GM12865 (cell line): ENCODE results near the gene TXNIP.

ENCODE experiments used
- DNase-seq: peaks from one replicate; pipeline ENCODE4 v3.0.0; 2010; ENCODE audit warnings: low read depth
- H3K4me3 ChIP-seq: 2 replicates; pipeline ENCODE4 v1.5.1; 2011; ENCODE audit warnings: mild to moderate bottlenecking, low read depth, low read length, control low read depth
- TF ChIP-seq, protein P1 (sequence below): IDR thresholded peaks from 2 replicates; pipeline ENCODE4 v1.5.1; 2011; ENCODE audit warnings: low read length, control low read depth, low read depth, inconsistent platforms; ENCODE audit not compliant: insufficient read depth; ENCODE audit errors: missing control alignments

Gene TXNIP

DNA sequence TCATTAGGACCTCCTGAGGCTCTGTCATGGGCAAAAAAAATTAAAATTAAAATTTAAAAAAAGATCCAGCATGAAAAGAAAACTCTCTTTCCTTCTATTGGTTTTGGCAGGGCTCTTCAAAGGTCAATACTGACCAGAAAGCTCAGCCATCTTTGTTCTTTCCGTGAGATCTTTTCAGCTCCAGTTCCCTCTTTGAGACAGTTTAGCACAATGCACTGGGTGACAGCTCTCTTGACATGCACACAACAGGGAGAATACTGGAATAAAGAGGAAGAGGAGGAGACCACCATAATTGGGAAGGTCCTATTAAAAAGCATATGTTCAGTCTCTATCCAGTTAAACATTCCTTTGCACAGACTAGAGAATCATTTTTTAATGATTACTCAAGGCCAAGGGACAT, 44.9 kb downstream of the TXNIP start:
- TF ChIP-seq, protein P1, sequence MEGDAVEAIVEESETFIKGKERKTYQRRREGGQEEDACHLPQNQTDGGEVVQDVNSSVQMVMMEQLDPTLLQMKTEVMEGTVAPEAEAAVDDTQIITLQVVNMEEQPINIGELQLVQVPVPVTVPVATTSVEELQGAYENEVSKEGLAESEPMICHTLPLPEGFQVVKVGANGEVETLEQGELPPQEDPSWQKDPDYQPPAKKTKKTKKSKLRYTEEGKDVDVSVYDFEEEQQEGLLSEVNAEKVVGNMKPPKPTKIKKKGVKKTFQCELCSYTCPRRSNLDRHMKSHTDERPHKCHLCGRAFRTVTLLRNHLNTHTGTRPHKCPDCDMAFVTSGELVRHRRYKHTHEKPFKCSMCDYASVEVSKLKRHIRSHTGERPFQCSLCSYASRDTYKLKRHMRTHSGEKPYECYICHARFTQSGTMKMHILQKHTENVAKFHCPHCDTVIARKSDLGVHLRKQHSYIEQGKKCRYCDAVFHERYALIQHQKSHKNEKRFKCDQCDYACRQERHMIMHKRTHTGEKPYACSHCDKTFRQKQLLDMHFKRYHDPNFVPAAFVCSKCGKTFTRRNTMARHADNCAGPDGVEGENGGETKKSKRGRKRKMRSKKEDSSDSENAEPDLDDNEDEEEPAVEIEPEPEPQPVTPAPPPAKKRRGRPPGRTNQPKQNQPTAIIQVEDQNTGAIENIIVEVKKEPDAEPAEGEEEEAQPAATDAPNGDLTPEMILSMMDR = no peak
- no peak for DNase-seq
- H3K4me3 ChIP-seq = no peak overlapping the region

DNA sequence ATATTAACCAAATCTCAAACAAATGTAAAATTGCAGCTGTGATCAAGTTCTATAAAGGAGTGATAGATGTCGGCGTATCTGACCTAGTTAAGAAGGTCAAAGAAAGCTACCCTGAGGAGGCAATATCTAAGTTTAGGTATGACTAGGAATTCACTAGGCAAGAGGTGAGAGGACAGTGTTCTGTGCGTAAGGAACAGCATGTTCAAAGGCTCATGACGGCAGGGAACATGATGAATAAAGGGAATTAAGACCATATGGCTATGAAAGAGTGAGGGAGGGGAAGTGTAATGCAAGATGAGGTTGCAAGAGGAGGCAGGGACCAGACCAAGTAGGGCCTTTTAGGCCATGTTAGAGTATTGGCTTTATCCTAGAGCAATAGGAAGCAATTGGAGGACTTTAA, 47.2 kb downstream of the TXNIP start:
- TF ChIP-seq, protein P1 = no peak

DNA sequence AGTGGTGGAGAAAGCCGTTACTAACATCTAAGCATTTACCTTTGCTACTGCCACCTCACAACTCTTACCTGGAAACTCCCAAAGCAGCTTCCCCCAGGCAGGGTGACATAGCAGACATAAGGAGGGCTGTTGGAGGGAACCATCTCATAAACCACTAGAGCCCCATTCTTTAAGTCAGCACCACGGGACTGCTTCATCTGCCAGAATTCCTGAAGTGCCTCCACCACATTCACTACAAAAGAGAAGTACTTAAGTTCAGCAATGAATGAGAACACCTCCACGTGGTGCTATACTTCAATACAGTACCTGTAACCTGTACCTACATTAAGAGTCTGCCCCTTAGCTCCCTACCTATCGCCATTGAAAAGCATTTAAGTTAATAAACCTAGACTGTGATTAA, 48.8 kb downstream of the TXNIP start:
- DNase-seq = no peak
- TF ChIP-seq, protein P1 = no peak
- no peak overlapping the region for H3K4me3 ChIP-seq

More for the DNA sequence above, 47.2 kb downstream of the TXNIP start:
- H3K4me3 ChIP-seq = no peak overlapping the region
- no peak for DNase-seq

DNA sequence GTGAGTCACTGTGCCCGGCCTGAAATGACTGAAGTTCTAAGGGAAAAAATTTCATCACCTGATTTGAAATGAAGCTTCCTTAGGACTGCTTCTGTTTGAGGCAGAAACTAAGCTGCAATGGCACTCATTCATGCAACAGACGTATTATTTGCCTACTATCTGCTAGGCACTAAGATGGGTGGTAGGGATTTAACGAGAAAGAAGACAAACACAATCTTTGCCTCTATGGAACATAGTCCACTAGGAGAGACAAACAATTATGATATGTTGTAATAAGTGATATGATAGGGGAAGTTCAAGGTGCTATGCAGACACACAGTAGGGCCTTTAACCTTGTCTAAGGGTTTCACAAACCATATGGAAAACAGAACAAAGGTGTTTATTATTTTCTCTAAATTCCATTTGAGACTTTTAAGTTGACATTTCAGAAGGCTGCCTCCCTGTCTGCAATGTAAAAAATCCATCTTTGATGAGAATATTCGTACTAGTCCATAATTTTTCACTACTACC, 49.8 kb downstream of the TXNIP start:
- no peak for DNase-seq
- TF ChIP-seq, protein P1 = no peak
- no peak overlapping the region for H3K4me3 ChIP-seq

DNA sequence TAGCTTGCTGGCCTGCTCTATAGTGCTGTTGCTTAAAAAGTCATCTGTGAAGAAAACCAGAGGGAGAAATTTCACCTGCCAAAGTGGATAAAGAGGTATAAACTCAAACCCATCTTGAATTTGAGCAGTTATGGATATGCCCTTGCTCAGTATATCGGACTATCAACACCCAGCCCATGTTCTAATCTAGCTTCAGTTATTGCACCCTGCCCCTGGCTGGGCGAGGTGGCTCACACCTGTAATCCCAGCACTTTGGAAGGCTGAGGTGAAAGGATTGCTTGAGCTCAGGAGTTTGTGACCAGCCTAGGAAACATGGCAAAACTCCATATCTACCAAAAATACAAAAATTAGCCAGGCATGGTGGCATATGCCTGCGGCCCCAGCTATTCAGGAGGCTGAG, 51.8 kb downstream of the TXNIP start:
- no peak for DNase-seq
- TF ChIP-seq, protein P1 = no peak
- no peak overlapping the region for H3K4me3 ChIP-seq

DNA sequence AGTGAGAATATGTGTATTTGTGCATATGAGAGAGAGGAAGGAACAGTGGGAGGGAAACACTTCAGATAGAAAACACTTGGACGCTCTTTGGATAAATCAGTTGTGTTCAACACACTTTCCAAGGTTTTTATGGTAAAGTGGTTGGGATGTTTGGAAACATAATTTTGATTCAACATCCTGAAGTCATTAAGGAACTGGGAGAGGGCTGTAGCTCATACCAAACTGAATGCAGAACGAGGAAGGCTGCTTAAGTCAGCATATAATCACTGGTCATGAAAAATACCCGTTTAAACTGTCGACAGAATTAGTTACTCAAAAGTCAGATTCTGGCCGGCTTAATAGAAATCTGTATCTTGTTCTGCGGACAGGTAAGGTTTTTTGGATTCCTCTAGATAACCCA, 53.5 kb downstream of the TXNIP start:
- TF ChIP-seq, protein P1 = no peak
- DNase-seq = no peak
- H3K4me3 ChIP-seq = no peak overlapping the region
